Ishikawa (cell line): ENCODE measurements around the gene BTBD1.
A peak's percentile ranks its signal among the peaks of the same experiment; 100 is the strongest.

Experiments
- CEBPB ChIP-seq: IDR thresholded peaks from 2 replicates; pipeline ENCODE4 v1.6.1; 2012
- CREB1 ChIP-seq: IDR thresholded peaks from 2 replicates; pipeline ENCODE4 v1.6.1; 2012; ENCODE audit warnings: low read depth
- EGR1 ChIP-seq: IDR thresholded peaks from 2 replicates; pipeline ENCODE4 v1.6.1; 2012
- EP300 ChIP-seq: IDR thresholded peaks from 2 replicates; pipeline ENCODE4 v1.6.1; 2012; ENCODE audit warnings: borderline replicate concordance
- FOXM1 ChIP-seq: IDR thresholded peaks from 2 replicates; pipeline ENCODE4 v1.6.1; 2012; ENCODE audit warnings: low read depth, borderline replicate concordance
- NFIC ChIP-seq: IDR thresholded peaks from 2 replicates; pipeline ENCODE4 v1.6.1; 2012
- RAD21 ChIP-seq: IDR thresholded peaks from 2 replicates; pipeline ENCODE4 v1.6.1; 2012; ENCODE audit warnings: low read depth
- REST ChIP-seq: IDR thresholded peaks from 2 replicates; pipeline ENCODE4 v1.6.1; 2012; ENCODE audit warnings: low read depth, mild to moderate bottlenecking
- TAF1 ChIP-seq: IDR thresholded peaks from 2 replicates; pipeline ENCODE4 v1.6.1; 2012; ENCODE audit warnings: low read depth, mild to moderate bottlenecking
- TCF12 ChIP-seq: IDR thresholded peaks from 2 replicates; pipeline ENCODE4 v1.6.1; 2012; ENCODE audit warnings: low read depth
- TEAD4 ChIP-seq: IDR thresholded peaks from 2 replicates; pipeline ENCODE4 v1.6.1; 2012
- YY1 ChIP-seq: IDR thresholded peaks from 2 replicates; pipeline ENCODE4 v1.6.1; 2012; ENCODE audit warnings: low read depth
- ZBTB7A ChIP-seq: IDR thresholded peaks from 2 replicates; pipeline ENCODE4 v1.6.1; 2012; ENCODE audit warnings: low read depth
- TF ChIP-seq, protein P1 (sequence below): IDR thresholded peaks from 2 replicates; pipeline ENCODE4 v1.6.1; 2012
- TF ChIP-seq, protein P2 (sequence below): IDR thresholded peaks from 2 replicates; pipeline ENCODE4 v1.6.1; 2012

BTBD1 gene

GRCh38 chr15:83014205-83014653 lies 52.8 kb downstream of the BTBD1 start:
- no peak for TF ChIP-seq EP300
- no peak for TF ChIP-seq FOXM1
- no peak for TF ChIP-seq TAF1
- TF ChIP-seq, protein P1, sequence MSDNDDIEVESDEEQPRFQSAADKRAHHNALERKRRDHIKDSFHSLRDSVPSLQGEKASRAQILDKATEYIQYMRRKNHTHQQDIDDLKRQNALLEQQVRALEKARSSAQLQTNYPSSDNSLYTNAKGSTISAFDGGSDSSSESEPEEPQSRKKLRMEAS, result no peak
- TF ChIP-seq TEAD4, result no peak
- TF ChIP-seq, protein P2, sequence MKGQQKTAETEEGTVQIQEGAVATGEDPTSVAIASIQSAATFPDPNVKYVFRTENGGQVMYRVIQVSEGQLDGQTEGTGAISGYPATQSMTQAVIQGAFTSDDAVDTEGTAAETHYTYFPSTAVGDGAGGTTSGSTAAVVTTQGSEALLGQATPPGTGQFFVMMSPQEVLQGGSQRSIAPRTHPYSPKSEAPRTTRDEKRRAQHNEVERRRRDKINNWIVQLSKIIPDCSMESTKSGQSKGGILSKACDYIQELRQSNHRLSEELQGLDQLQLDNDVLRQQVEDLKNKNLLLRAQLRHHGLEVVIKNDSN, result no peak
- no peak for TF ChIP-seq EGR1
- TF ChIP-seq YY1, result no peak
- TF ChIP-seq RAD21, result no peak
- no peak for TF ChIP-seq TCF12
- no peak for TF ChIP-seq ZBTB7A
- no peak for TF ChIP-seq CEBPB
- no peak for TF ChIP-seq CREB1
- no peak for TF ChIP-seq REST
- no peak for TF ChIP-seq NFIC

DNA sequence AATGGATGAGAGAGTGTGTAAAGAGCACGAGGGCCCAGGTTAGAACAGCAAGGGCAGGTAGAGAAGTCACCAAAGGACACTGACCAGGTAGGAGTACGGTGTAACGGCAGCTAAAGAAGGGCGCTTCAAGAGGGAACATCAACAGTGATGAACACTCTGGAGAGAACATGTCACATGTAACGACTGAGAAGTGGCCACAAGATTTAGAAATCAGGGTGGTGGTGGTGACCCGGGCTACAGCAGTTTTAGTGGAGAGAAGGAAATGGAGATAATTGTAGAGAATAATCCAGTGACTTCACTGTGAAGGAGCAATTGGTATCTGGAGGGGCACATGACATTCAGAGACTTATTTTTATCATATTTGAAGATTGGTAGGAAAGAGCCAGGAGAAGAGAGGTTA lies 54.4 kb downstream of the BTBD1 start:
- no peak for TF ChIP-seq ZBTB7A
- no peak for TF ChIP-seq TEAD4
- no peak for TF ChIP-seq TAF1
- no peak for TF ChIP-seq FOXM1
- TF ChIP-seq CREB1, result no peak
- TF ChIP-seq EGR1, result no peak
- no peak for TF ChIP-seq CEBPB
- no peak for TF ChIP-seq NFIC
- no peak for TF ChIP-seq RAD21
- no peak for TF ChIP-seq REST
- no peak for TF ChIP-seq TCF12

GRCh38 chr15:83012076-83012426 lies 55.0 kb downstream of the BTBD1 start:
- TF ChIP-seq RAD21, result no peak

- TF ChIP-seq TCF12, result peak; percentile 42; the same call in 1 of the 2 replicates
- TF ChIP-seq, protein P1, result peak; percentile 97
- no peak for TF ChIP-seq EGR1
- TF ChIP-seq REST, result no peak
- TF ChIP-seq YY1, result peak; percentile 35; the same call in 1 of the 2 replicates
- no peak for TF ChIP-seq TEAD4
- no peak for TF ChIP-seq CEBPB
- no peak for TF ChIP-seq CREB1
- peak; percentile 35; the same call in 1 of the 2 replicates for TF ChIP-seq RAD21
- TF ChIP-seq ZBTB7A, result no peak
- peak; percentile 92 for TF ChIP-seq TAF1
- TF ChIP-seq EP300, result no peak
- 0 out of 2 replicates have a peak, but pooled peaks have one; percentile 8 for TF ChIP-seq NFIC
- TF ChIP-seq, protein P2, result peak; percentile 61
- 0 out of 2 replicates have a peak, but pooled peaks have one; percentile 3 for TF ChIP-seq FOXM1
These were observed 55.6 kb downstream of the BTBD1 start, which contains the start of gene C15orf40 for GRCh38 chr15:83011271-83012075. C15orf40 (minus strand) TSS chr15:83011639; CDS start chr15:83011607, 32 bp downstream.
